Common myeloid progenitor, CD34-positive (primary cell): ENCODE measurements around the gene EIF6.

ENCODE experiments used
- CTCF ChIA-PET: fragments of 350-600 bp; sonication (Branson Sonifier 250); formaldehyde crosslinking; loops from one replicate; lab custom pipeline; 2021; ENCODE audit warnings: antibody characterized with exemption; lab: Charles Lee
- POLR2A ChIA-PET: fragments of 350-600 bp; sonication (Branson Sonifier 250); formaldehyde crosslinking; loops from one replicate; lab custom pipeline; 2021; ENCODE audit warnings: antibody characterized with exemption; lab: Charles Lee
- DNase-seq, 3 donors: peaks; one replicate each; pipeline versions ENCODE4 v3.0.0 to v3.0.0-alpha.2; 2013
- H3K27ac ChIP-seq, 2 experiments: 1 replicate in 1 of 2; 2 replicates in 1 of 2; pipeline ENCODE4 v1.7.0; 2013; ENCODE audit warnings: inconsistent platforms in 2 of 2, low read length in 2 of 2, mild to moderate bottlenecking in 2 of 2, low read depth in 1 of 2, moderate library complexity in 1 of 2; ENCODE audit not compliant: severe bottlenecking in 2 of 2, insufficient read depth in 1 of 2, poor library complexity in 1 of 2
- H3K27me3 ChIP-seq, 5 experiments: replicated peaks in 2 of 5; 1 replicate in 3 of 5; 2 replicates in 2 of 5; pipeline versions ENCODE4 v1.6.1 to v1.7.0; 2013; ENCODE audit warnings: low read length in 4 of 5, mild to moderate bottlenecking in 2 of 5, moderate library complexity in 2 of 5, inconsistent platforms in 1 of 5; ENCODE audit not compliant: insufficient read depth in 5 of 5, control insufficient read depth in 4 of 5
- H3K36me3 ChIP-seq, 4 experiments: 1 replicate in 2 of 4; 2 replicates in 2 of 4; pipeline versions ENCODE4 v1.6.1 to v1.7.0; 2013; ENCODE audit warnings: low read length in 3 of 4, control low read depth in 1 of 4, mild to moderate bottlenecking in 1 of 4; ENCODE audit not compliant: control insufficient read depth in 4 of 4, insufficient read depth in 4 of 4
- H3K4me1 ChIP-seq, 4 experiments: 1 replicate in 3 of 4; 2 replicates in 1 of 4; pipeline versions ENCODE4 v1.6.1 to v1.7.1; 2013; ENCODE audit warnings: low read length in 3 of 4, mild to moderate bottlenecking in 3 of 4, control low read depth in 1 of 4, inconsistent platforms in 1 of 4, moderate library complexity in 1 of 4; ENCODE audit not compliant: control insufficient read depth in 4 of 4, insufficient read depth in 4 of 4; ENCODE audit errors: control extremely low read depth in 1 of 4
- H3K4me3 ChIP-seq, 7 experiments: 1 replicate in 4 of 7; 2 replicates in 3 of 7; pipeline versions ENCODE4 v1.5.1 to v1.7.0; 2013; ENCODE audit warnings: mild to moderate bottlenecking in 7 of 7, low read length in 6 of 7, moderate library complexity in 6 of 7, inconsistent platforms in 2 of 7, low read depth in 2 of 7, control low read depth in 1 of 7; ENCODE audit not compliant: insufficient read depth in 4 of 7, control insufficient read depth in 1 of 7; ENCODE audit errors: extremely low read depth in 1 of 7
- H3K9me3 ChIP-seq, 5 experiments: 1 replicate in 4 of 5; 2 replicates in 1 of 5; pipeline versions ENCODE4 v1.6.1 to v1.7.1; 2013; ENCODE audit warnings: low read length in 4 of 5, mild to moderate bottlenecking in 2 of 5, inconsistent platforms in 1 of 5, low read depth in 1 of 5, moderate library complexity in 1 of 5; ENCODE audit not compliant: control insufficient read depth in 4 of 5, insufficient read depth in 2 of 5; ENCODE audit errors: control extremely low read depth in 1 of 5
- WGBS: methylation state at CpG from one replicate; pipeline ENCODE4 v1.1.5; 2013; ENCODE audit not compliant: insufficient coverage; 5-methylcytosine and 5-hydroxymethylcytosine counted together

EIF6 gene

DNA sequence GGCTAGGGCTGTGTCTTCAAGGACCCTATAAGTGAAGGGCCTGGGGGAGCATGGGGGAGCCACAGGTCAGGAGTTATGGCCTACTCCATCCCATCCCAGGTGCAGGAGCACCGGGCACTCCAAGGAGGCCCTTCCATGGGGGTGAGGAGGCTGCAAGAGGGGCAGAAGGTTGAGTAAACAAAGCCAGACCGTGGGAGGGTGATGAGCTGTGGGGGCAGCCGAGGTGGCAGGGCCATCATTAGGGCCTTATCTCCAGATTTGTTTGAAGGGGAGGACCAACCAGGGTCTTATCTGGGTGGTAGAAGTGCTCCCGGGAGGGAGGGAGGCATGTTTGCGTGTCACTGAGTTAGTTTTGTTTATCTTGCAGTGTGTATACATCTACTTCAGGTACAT is 9.7 kb upstream of the EIF6 start:
- Histone ChIP-seq H3K4me1 (peaks cover 0 to 2% (median 0%) of the 10 kb centered on the region in 4 experiments), H3K36me3 (no peaks in the 10 kb centered on the region), H3K4me3 (no peak overlapping the region), H3K27ac (no peak overlapping the region), H3K27me3 (no peaks in the 10 kb centered on the region), H3K9me3 (no peaks in the 10 kb centered on the region)
- ChIA-PET CTCF (interaction anchor here (0.6 to 0.8 kb wide), 2 partner anchors 11 to 92 kb away, joined by 3 read pairs; no protein-coding TSS in a partner anchor), POLR2A (no interaction called here)
- DNase-seq: no peak
- WGBS: 80% methylated on average over 3 of the region's 5 CpGs

DNA sequence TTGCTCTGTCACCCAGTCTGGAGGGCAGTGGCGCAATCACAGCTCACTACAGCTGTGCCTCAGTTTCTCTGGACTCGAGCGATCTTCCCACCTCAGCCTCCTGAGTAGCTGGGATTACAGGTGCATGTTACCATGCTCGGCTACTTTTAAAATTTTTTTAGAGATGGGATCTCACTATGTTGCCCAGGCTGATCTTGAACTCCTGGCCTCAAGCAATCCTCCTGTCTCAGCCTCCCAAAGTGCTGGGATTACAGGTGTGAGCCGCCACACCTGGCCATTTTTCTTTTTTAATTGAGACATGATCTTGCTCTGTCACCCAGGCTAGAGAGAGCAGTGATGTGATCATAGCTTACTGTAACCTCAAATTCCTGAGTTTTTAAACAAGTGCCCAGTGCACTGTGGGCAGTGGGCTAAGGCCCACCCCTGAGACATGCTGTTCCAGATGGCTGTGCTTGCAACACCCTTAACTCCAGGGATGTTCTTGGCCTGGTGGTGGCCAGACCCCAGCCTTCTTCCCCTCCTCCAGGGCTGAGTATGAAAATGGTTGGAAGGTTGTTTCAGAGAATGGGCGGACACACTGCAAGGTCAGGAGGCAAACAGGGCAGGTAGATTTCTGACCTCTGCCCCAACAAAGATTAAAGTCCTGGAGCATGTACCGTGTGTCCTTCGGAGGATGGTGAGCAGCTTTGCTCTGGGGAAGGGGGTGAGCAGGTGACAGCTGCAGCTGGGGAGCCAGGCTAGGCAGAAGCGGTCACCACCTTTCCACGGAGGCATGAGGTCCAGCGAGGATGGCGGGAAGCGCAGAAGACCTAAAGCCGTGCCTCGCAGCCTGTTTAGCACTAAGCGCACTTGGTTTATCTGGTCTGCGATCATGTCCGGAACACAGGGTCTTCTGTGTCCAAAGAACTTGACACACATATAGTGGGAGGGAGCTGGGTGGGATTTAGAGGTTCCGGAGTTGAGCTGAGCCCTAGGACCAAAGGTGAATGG is 9.0 kb upstream of the EIF6 start:
- CTCF ChIA-PET: interaction anchor here (0.6 to 1.3 kb wide), 3 partner anchors 10 to 93 kb away, joined by 3 read pairs; no protein-coding TSS in a partner anchor
- 97% methylated on average over 13 of the region's 19 CpGs for WGBS

DNA sequence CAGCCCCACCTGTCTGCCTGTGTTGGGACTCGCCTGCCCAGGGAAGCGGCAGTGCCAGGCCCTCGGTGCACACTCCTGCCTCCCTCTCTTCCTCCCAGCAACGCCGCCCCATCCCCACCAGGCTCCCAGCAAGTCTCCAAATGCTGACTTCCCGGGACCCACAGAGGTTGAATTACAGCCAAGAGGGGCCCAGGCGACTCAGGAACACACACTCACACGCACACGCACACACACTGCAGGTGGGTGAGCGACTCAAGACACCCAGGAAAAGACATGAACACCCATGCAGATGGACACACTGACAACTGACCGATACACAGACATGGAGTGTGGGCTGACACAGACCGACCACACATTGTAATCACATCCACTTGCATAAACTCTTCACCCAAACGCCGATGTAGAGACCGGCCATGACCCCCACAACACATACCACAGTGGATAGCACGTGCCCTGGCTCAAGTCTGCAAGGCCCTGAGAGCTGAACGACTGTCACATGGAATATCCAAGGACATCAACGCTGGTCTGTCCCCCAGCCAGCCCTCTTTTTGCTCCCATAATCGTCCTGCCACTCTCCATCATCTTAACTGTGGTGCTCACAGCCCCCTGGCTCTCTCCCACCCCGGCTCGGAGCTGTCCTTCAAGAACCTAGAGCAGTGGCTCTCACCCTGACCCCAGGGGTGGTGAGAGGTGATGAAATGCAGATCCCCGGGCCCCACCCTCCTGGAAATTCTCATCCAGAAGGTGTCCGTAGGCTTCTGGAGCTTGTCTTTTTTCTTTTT is 8.1 kb upstream of the EIF6 start:
- POLR2A ChIA-PET: no interaction called here
- 95% methylated on average over 18 of the region's 23 CpGs for WGBS
- H3K27ac ChIP-seq: no peak overlapping the region
- H3K36me3 ChIP-seq: no peaks in the 10 kb centered on the region
- H3K4me3 ChIP-seq: no peak overlapping the region
- H3K9me3 ChIP-seq: no peaks in the 10 kb centered on the region
- no peak for DNase-seq
- CTCF ChIA-PET: interaction anchor here (1.3 kb wide), 1 partner anchor 11 kb away, joined by 3 read pairs; no protein-coding TSS in a partner anchor
- H3K4me1 ChIP-seq: peaks cover 0 to 2% (median 0%) of the 10 kb centered on the region in 4 experiments
- H3K27me3 ChIP-seq: no peaks in the 10 kb centered on the region

More for the DNA sequence above, 9.0 kb upstream of the EIF6 start:
- peaks cover 0 to 2% (median 0%) of the 10 kb centered on the region in 4 experiments for H3K4me1 ChIP-seq
- no peak overlapping the region for H3K4me3 ChIP-seq
- DNase-seq: no peak
- H3K27me3 ChIP-seq: no peaks in the 10 kb centered on the region
- H3K27ac ChIP-seq: no peak overlapping the region
- H3K36me3 ChIP-seq: no peaks in the 10 kb centered on the region
- POLR2A ChIA-PET: no interaction called here
- no peaks in the 10 kb centered on the region for H3K9me3 ChIP-seq

DNA sequence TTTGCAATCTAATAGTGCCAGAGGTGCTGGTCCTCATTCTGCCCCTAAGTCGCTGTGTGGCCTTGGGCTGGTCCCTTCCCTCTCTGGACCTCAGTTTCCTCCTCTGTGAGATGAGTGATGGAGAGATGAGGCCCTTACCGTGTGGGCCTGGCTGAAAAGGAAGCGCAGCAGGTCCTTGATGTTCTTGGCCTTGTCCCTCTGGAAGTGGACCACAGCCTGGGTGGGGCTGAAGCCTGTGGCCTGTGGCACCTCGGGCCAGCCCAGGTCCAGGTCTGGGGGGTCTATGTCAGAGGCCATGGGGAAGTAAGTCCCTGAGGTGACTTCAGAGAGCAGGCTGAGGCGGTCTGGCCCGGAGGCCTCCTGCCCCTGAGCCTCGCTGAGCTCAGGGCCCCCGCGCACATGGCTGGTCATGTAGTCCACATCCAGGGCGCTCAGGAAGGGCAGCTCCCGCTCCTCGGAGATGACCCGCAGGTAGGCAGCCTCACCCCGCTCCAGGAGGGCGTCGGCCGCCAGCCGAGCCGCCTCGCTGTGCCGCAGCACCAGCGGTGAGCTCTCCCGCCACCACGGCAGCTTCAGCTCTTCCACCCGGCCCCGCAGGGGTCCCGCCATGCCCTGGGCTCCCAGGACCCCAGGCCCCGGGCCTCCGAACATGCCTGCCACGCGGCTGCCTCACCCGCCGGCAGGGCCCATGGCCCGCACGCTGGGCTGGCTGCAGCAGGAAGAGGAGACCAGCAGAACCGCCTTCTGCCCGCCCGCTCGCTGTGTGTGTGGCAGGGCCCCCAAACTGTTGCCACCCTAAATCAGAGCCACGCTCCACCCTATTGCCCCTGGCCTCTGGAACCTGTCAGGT is 7.3 kb upstream of the EIF6 start, which contains the start of gene FAM83C:
Gene FAM83C (minus strand): TSS at position 772 of the 850 bp plus-strand sequence. CDS start 121 bp downstream, at position 651.
- 94% methylated on average over 37 of the region's 40 CpGs for WGBS
- no peak within 1 kb of the TSS for H3K4me3 ChIP-seq
- peaks cover 0 to 2% (median 0%) of the 10 kb centered on the region in 4 experiments for H3K4me1 ChIP-seq
- no peaks in the 10 kb centered on the region for H3K27me3 ChIP-seq
- ChIA-PET CTCF (interaction anchor here (1.3 to 4.3 kb wide), 2 partner anchors 12 kb away, joined by 3 to 17 read pairs; no protein-coding TSS in a partner anchor), POLR2A (no interaction called here)
- H3K27ac ChIP-seq: no peak within 1 kb of the TSS
- H3K36me3 ChIP-seq: no peaks in the 10 kb centered on the region
- DNase-seq: no peak
- no peaks in the 10 kb centered on the region for H3K9me3 ChIP-seq

DNA sequence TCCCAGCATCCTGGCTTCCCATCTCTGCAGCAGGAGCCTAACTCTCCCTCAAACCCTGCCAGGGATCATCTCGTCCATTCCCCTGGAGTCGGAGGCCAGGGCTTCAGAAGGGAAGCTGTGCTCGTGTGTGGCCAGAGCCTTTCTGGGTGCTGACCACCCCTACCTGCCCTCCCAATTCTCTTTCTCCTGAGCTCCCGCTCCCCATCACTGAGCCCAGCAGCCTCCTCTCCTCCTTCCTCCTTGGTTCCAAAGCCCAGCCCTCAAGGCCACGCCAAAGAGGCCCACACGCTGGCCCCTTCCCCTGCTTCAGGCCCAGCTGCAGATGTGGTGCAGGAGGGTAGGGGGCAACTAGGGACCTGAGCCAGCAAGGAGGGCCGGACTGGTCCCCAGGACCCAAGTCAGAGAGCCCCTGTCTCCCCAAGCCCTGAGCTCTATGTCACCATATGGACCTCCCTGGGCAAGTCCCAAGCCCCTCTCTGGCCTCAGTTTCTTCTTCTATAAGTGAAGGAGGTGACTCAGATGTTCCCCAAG is 6.4 kb upstream of the EIF6 start:
- Histone ChIP-seq H3K4me3 (no peak overlapping the region), H3K36me3 (no peaks in the 10 kb centered on the region), H3K27me3 (no peaks in the 10 kb centered on the region), H3K4me1 (peaks cover 0 to 1% (median 0%) of the 10 kb centered on the region in 4 experiments), H3K27ac (no peak overlapping the region), H3K9me3 (no peaks in the 10 kb centered on the region)
- ChIA-PET CTCF (interaction anchor here (1.3 to 4.3 kb wide), 2 partner anchors 13 to 30 kb away, joined by 3 to 17 read pairs; no protein-coding TSS in a partner anchor), POLR2A (no interaction called here)
- WGBS: 94% methylated on average over 4 of the region's 7 CpGs
- no peak for DNase-seq

DNA sequence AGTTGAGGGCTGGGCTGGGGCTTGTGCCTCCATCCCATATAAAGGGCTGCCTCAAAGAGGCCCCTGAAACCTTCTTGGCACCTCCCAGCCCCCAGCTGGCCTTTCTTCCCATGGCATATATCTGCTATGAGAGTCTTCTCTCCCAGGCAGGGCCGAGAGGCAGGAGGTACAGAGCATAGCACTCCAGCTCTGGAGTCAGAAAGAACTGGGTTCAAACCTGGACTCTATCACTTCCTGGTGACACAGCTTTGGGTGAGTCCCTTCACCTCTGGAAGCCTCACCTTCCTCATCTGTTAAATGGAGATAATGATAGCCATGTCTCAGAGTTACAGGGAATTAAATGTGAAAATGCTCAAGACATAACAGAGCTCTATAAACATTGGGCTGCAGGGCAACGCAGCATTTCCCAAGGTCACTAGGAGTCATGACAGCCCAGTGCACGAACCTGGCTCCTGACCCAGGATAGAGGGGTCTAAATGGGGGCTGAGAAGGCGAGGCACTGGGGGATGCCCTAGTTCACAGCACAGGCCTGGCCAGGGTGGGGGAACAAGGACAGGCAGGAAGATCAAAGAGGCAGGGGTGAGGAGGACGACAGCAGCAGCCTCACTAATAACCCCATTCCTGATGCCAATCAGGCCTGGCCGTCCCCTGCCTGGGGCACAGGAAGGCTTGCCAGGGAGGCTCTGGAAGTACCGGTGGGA is 5.8 kb upstream of the EIF6 start:
- ChIA-PET CTCF (interaction anchor here (1.3 to 4.3 kb wide), 2 partner anchors 14 to 30 kb away, joined by 3 to 17 read pairs; no protein-coding TSS in a partner anchor), POLR2A (no interaction called here)
- Histone ChIP-seq H3K27ac (no peak overlapping the region), H3K4me1 (no peaks in the 10 kb centered on the region), H3K36me3 (no peaks in the 10 kb centered on the region), H3K27me3 (no peaks in the 10 kb centered on the region), H3K9me3 (no peaks in the 10 kb centered on the region), H3K4me3 (no peak overlapping the region)
- WGBS: 93% methylated on average over 7 of the region's 7 CpGs
- no peak for DNase-seq
